Neural cell (in vitro differentiated cells): Measurements from ENCODE around the gene COASY. TPM values are rescaled to one million over a fixed set of nuclear protein-coding genes. Genes with fewer than 3 reads are reported as not detected.

ENCODE experiments used
- H2AFZ ChIP-seq: fragments of 200-600, 300-800 bp; sonication (generic), shearing (Covaris generic); 2 replicates; pipeline ENCODE4 v1.6.0; 2014; ENCODE audit warnings: low read depth, mild to moderate bottlenecking, antibody characterized with exemption, low read length, moderate library complexity
- H3F3A ChIP-seq: fragments of 200-600 bp; shearing (Covaris generic); 2 replicates; pipeline ENCODE4 v1.6.1; 2016; ENCODE audit warnings: mild to moderate bottlenecking, moderate library complexity, mixed read lengths, antibody characterized with exemption, low read length; ENCODE audit not compliant: insufficient read depth, poor library complexity, severe bottlenecking
- H3K27ac ChIP-seq: fragments of 200-600, 300-800 bp; sonication (generic), shearing (Covaris generic); 2 replicates; pipeline ENCODE4 v1.5.1; 2014; ENCODE audit warnings: mild to moderate bottlenecking, low read length, moderate library complexity
- H3K27me3 ChIP-seq: fragments of 300-800, 200-600 bp; sonication (generic), shearing (Covaris generic); 2 replicates; pipeline ENCODE4 v1.6.0; 2014; ENCODE audit warnings: mild to moderate bottlenecking, low read depth, low read length, moderate library complexity; ENCODE audit not compliant: insufficient read depth
- H3K36me3 ChIP-seq: fragments of 300-800, 200-600 bp; sonication (generic), shearing (Covaris generic); 2 replicates; pipeline ENCODE4 v1.5.1; 2014; ENCODE audit warnings: mild to moderate bottlenecking, antibody characterized with exemption, low read length, moderate library complexity; ENCODE audit not compliant: insufficient read depth
- H3K4me2 ChIP-seq: fragments of 300-800, 200-600 bp; sonication (generic), shearing (Covaris generic); 2 replicates; pipeline ENCODE4 v1.6.0; 2014; ENCODE audit warnings: mild to moderate bottlenecking, low read length
- H3K4me3 ChIP-seq: fragments of 300-800, 200-600 bp; sonication (generic), shearing (Covaris generic); 2 replicates; pipeline ENCODE4 v1.5.1; 2014; ENCODE audit warnings: mild to moderate bottlenecking, low read length, moderate library complexity
- H3K79me2 ChIP-seq: fragments of 200-600 bp; shearing (Covaris generic); replicated peaks from 2 replicates; pipeline ENCODE4 v1.6.0; 2014; ENCODE audit warnings: mild to moderate bottlenecking, low read length, moderate library complexity; ENCODE audit not compliant: insufficient read depth
- H3K9ac ChIP-seq: fragments of 300-800, 200-600 bp; sonication (generic), shearing (Covaris generic); 2 replicates; pipeline ENCODE4 v1.6.1; 2016; ENCODE audit warnings: mild to moderate bottlenecking, low read length, mixed read lengths
- H3K9me2 ChIP-seq: fragments of 200-600 bp; shearing (Covaris generic); 2 replicates; pipeline ENCODE4 v1.6.1; 2016; ENCODE audit warnings: mild to moderate bottlenecking, low read length, mixed read lengths; ENCODE audit not compliant: insufficient read depth
- H3K9me3 ChIP-seq: fragments of 200-600, 300-800 bp; sonication (generic), shearing (Covaris generic); 2 replicates; pipeline ENCODE4 v1.6.1; 2016; ENCODE audit warnings: mild to moderate bottlenecking, mixed run types, low read length, moderate library complexity, mixed read lengths
- H4K20me1 ChIP-seq: fragments of 200-600 bp; shearing (Covaris generic); 2 replicates; pipeline ENCODE4 v1.6.1; 2016; ENCODE audit warnings: mild to moderate bottlenecking, mixed run types; ENCODE audit not compliant: insufficient read depth
- EP300 ChIP-seq: fragments of 450-650 bp; conservative IDR thresholded peaks from 2 replicates; pipeline ENCODE4 v1.6.1; 2014; ENCODE audit warnings: antibody characterized with exemption, mild to moderate bottlenecking, moderate library complexity; ENCODE audit not compliant: poor library complexity, severe bottlenecking
- EZH2 ChIP-seq: fragments of 200-600, 300-800 bp; shearing (Covaris generic), sonication (generic); IDR thresholded peaks from 2 replicates; pipeline ENCODE4 v1.6.1; 2014; ENCODE audit warnings: antibody characterized with exemption, low read length, borderline replicate concordance, mild to moderate bottlenecking; ENCODE audit not compliant: insufficient read depth, poor library complexity, severe bottlenecking
- MXI1 ChIP-seq: fragments of 450-650 bp; conservative IDR thresholded peaks from 2 replicates; pipeline ENCODE4 v1.6.1; 2014; ENCODE audit warnings: antibody characterized with exemption, mild to moderate bottlenecking; ENCODE audit not compliant: poor library complexity, severe bottlenecking
- POLR2AphosphoS5 ChIP-seq: IDR thresholded peaks from 2 replicates; pipeline ENCODE4 v1.6.1; 2012
- RAD21 ChIP-seq: fragments of 450-650 bp; conservative IDR thresholded peaks from 2 replicates; pipeline ENCODE4 v1.6.1; 2014; ENCODE audit warnings: antibody characterized with exemption, mild to moderate bottlenecking, moderate library complexity
- SMC3 ChIP-seq: fragments of 450-650 bp; conservative IDR thresholded peaks from 2 replicates; pipeline ENCODE4 v1.6.1; 2014; ENCODE audit warnings: antibody characterized with exemption, mild to moderate bottlenecking, moderate library complexity; ENCODE audit not compliant: poor library complexity
- TAF1 ChIP-seq: IDR thresholded peaks from 2 replicates; pipeline ENCODE4 v1.6.1; 2012; ENCODE audit warnings: low read depth
- polyA plus RNA-seq: library from polyadenylated mRNA; depleted of rRNA; stranded (reverse); fragments of >200 nt; gene quantifications from 2 replicates; pipeline ENCODE4 v1.2.3, GENCODE V29; 2014
- TF ChIP-seq, protein P1 (sequence below): IDR thresholded peaks from 2 replicates; pipeline ENCODE4 v1.6.1; 2012; ENCODE audit warnings: borderline replicate concordance
- TF ChIP-seq, protein P2 (sequence below): fragments of 450-650 bp; IDR thresholded peaks from 2 replicates; pipeline ENCODE4 v1.5.1; 2014; ENCODE audit warnings: antibody characterized with exemption, mild to moderate bottlenecking, moderate library complexity; ENCODE audit not compliant: poor library complexity, severe bottlenecking

The COASY gene
- polyA plus RNA-seq, 1 donor from 2014 or later, result 8.2 TPM

DNA sequence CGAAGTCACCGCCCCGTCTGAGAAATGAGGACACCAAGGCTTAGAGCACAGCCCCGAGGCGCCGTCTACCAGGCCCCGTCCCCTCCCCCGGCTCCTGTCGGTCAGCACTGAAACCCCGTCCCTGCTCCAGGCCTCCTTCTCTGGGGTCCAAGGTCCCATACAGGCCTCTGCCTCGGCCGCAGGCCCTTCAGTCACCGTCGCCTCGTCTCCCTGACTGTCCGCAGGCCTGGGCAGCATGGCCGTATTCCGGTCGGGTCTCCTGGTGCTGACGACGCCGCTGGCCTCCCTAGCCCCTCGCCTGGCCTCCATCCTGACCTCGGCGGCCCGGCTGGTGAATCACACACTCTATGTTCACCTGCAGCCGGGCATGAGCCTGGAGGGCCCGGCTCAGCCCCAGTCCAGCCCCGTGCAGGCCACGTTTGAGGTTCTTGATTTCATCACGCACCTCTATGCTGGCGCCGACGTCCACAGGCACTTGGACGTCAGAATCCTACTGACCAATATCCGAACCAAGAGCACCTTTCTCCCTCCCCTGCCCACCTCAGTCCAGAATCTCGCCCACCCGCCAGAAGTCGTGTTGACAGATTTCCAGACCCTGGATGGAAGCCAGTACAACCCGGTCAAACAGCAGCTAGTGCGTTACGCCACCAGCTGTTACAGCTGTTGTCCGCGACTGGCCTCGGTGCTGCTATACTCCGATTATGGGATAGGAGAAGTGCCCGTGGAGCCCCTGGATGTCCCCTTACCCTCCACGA is 617 bp downstream of the COASY start:
- Histone ChIP-seq H3K9ac (peak overlapping the region; percentile 84), H3K27me3 (no peaks in the 10 kb centered on the region), H4K20me1 (no peaks in the 10 kb centered on the region), H3K36me3 (no peaks in the 10 kb centered on the region), H3F3A (no peaks in the 10 kb centered on the region), H3K9me2 (no peaks in the 10 kb centered on the region), H3K4me3 (peak overlapping the region; percentile 93), H3K9me3 (no peaks in the 10 kb centered on the region), H3K27ac (peak overlapping the region; percentile 81), H3K4me2 (peak overlapping the region; percentile 76), H3K79me2 (peaks cover 14% of the 10 kb centered on the region), H2AFZ (peak overlapping the region; percentile 62)
- TF ChIP-seq SMC3, result no peak
- TF ChIP-seq RAD21, result no peak
- TF ChIP-seq EZH2, result no peak
- TF ChIP-seq, protein P1, sequence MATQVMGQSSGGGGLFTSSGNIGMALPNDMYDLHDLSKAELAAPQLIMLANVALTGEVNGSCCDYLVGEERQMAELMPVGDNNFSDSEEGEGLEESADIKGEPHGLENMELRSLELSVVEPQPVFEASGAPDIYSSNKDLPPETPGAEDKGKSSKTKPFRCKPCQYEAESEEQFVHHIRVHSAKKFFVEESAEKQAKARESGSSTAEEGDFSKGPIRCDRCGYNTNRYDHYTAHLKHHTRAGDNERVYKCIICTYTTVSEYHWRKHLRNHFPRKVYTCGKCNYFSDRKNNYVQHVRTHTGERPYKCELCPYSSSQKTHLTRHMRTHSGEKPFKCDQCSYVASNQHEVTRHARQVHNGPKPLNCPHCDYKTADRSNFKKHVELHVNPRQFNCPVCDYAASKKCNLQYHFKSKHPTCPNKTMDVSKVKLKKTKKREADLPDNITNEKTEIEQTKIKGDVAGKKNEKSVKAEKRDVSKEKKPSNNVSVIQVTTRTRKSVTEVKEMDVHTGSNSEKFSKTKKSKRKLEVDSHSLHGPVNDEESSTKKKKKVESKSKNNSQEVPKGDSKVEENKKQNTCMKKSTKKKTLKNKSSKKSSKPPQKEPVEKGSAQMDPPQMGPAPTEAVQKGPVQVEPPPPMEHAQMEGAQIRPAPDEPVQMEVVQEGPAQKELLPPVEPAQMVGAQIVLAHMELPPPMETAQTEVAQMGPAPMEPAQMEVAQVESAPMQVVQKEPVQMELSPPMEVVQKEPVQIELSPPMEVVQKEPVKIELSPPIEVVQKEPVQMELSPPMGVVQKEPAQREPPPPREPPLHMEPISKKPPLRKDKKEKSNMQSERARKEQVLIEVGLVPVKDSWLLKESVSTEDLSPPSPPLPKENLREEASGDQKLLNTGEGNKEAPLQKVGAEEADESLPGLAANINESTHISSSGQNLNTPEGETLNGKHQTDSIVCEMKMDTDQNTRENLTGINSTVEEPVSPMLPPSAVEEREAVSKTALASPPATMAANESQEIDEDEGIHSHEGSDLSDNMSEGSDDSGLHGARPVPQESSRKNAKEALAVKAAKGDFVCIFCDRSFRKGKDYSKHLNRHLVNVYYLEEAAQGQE, result no peak
- no peak for TF ChIP-seq MXI1
- TF ChIP-seq EP300, result no peak
- TF ChIP-seq, protein P2, sequence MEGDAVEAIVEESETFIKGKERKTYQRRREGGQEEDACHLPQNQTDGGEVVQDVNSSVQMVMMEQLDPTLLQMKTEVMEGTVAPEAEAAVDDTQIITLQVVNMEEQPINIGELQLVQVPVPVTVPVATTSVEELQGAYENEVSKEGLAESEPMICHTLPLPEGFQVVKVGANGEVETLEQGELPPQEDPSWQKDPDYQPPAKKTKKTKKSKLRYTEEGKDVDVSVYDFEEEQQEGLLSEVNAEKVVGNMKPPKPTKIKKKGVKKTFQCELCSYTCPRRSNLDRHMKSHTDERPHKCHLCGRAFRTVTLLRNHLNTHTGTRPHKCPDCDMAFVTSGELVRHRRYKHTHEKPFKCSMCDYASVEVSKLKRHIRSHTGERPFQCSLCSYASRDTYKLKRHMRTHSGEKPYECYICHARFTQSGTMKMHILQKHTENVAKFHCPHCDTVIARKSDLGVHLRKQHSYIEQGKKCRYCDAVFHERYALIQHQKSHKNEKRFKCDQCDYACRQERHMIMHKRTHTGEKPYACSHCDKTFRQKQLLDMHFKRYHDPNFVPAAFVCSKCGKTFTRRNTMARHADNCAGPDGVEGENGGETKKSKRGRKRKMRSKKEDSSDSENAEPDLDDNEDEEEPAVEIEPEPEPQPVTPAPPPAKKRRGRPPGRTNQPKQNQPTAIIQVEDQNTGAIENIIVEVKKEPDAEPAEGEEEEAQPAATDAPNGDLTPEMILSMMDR, result no peak
- no peak for TF ChIP-seq TAF1
- no peak for TF ChIP-seq POLR2AphosphoS5

DNA sequence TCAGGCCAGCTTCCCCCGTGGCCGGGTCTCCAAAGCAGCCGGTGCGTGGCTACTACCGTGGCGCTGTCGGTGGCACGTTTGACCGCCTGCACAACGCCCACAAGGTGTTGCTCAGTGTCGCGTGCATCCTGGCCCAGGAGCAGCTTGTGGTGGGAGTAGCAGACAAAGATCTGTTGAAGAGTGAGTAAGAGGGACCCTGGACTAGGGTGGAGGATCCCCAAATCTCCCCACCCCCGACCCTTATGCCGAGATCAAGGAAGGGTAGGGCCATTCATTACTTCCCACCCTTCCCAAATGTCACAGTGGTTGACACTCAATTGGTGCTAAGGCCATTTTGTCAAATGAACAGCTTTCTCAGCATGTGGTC is 1.2 kb downstream of the COASY start:
- Histone ChIP-seq H3K27ac (no peak overlapping the region), H3K79me2 (peaks cover 16% of the 10 kb centered on the region)
- no peak for TF ChIP-seq TAF1
- no peak for TF ChIP-seq EP300
- no peak for TF ChIP-seq MXI1
- no peak for TF ChIP-seq SMC3
- no peak for TF ChIP-seq EZH2
- TF ChIP-seq, protein P2, result no peak
- no peak for TF ChIP-seq RAD21
- no peak for TF ChIP-seq POLR2AphosphoS5
- TF ChIP-seq, protein P1, result no peak

More for the DNA sequence above, 1.2 kb downstream of the COASY start:
- no peak overlapping the region for H2AFZ ChIP-seq
- peak overlapping the region; percentile 93 for H3K4me3 ChIP-seq
- no peaks in the 10 kb centered on the region for H3F3A ChIP-seq
- no peaks in the 10 kb centered on the region for H3K27me3 ChIP-seq
- H3K4me2 ChIP-seq, result peak overlapping the region; percentile 76
- no peaks in the 10 kb centered on the region for H3K36me3 ChIP-seq
- no peaks in the 10 kb centered on the region for H3K9me3 ChIP-seq
- peak overlapping the region; percentile 84 for H3K9ac ChIP-seq
- no peaks in the 10 kb centered on the region for H4K20me1 ChIP-seq
- H3K9me2 ChIP-seq, result no peaks in the 10 kb centered on the region
